ENCODE measurements around the gene PRSS23. TPM values are rescaled to one million over a fixed set of nuclear protein-coding genes. Genes with fewer than 3 reads are reported as not detected.
"Not testable (repeated sequence)": the region's sequence is repeated elsewhere in the genome, so short reads cannot be mapped to it uniquely, and the experiment has no call there.

PRSS23 gene
- total RNA-seq, 8 experiments from 2014 or later: 4.2 to 102 (median 12.3) TPM

- peaks cover 27 to 32% of the 10 kb centered on the region in 2 donors for H3K4me1 ChIP-seq (replicated peaks in 1 of 2)
- WGBS, 10 experiments: 25 to 100% (median 68%) methylated on average over 1 to 3 of the region's 3 CpGs; no CpG with 5 or more reads in 1 of the 10 experiments
- no peak overlapping the region for H3K27ac ChIP-seq
- no peak for ATAC-seq (replicated peaks in 6 of 8)
- in situ Hi-C loops (cut with MboI; ENCODE audit: low pct_unique_long_range_greater_than_20kb in 2 of 9, low sequenced_read_pairs in 9 of 9, unreplicated experiment in 9 of 9): loop anchor here in 7 of 9 experiments (10.0 to 25.0 kb wide), 6 partner anchors 145 to 945 kb away; partner anchors contain the start of genes ME3 (in 2 of the 7), CCDC81 (in 1 of the 7) and CCDC83 (in 1 of the 7)
- H3K4me3 ChIP-seq: no peak overlapping the region
Observed at GRCh38 chr11:86806903-86807302, 6.6 kb downstream of the PRSS23 start.

DNA sequence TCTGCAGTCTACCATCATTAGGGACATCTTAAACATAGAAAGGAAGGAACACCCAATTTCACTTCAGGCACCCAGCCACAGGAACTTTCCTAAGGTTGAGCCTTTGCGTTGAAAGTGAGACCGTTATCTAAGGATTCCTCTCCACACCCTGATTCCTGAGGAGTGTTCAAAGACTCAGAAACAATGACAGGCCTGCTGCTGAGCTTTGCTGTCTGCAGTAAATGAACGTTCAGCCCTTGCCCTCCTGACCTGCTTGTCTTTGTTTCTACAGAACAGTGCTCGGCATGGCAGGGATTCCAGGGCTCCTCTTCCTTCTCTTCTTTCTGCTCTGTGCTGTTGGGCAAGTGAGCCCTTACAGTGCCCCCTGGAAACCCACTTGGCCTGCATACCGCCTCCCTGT is 7.0 kb downstream of the PRSS23 start:
- ATAC-seq (replicated peaks in 6 of 8): peak in 5 of 8 experiments; percentile 32 to 74 (median 64)
- peaks cover 23 to 27% of the 10 kb centered on the region in 2 donors for H3K4me1 ChIP-seq (replicated peaks in 1 of 2)
- no peak overlapping the region for H3K4me3 ChIP-seq
- in situ Hi-C loops (cut with MboI; ENCODE audit: low pct_unique_long_range_greater_than_20kb in 2 of 9, low sequenced_read_pairs in 9 of 9, unreplicated experiment in 9 of 9): loop anchor here in 7 of 9 experiments (10.0 to 25.0 kb wide), 6 partner anchors 145 to 945 kb away; partner anchors contain the start of genes ME3 (in 2 of the 7), CCDC81 (in 1 of the 7) and CCDC83 (in 1 of the 7)
- 0 to 83% (median 20%) methylated on average over 1 to 5 of the region's 5 CpGs; no CpG with 5 or more reads in 4 of the 10 experiments for WGBS, 10 experiments
- no peak overlapping the region for H3K27ac ChIP-seq

- Histone ChIP-seq H3K4me3 (no peak overlapping the region), H3K27ac (no peak overlapping the region), H3K4me1 (replicated peaks in 1 of 2) (peaks cover 14 to 16% of the 10 kb centered on the region in 2 donors)
- in situ Hi-C loops (cut with MboI; ENCODE audit: low pct_unique_long_range_greater_than_20kb in 2 of 9, low sequenced_read_pairs in 9 of 9, unreplicated experiment in 9 of 9): loop anchor here in 7 of 9 experiments (10.0 to 25.0 kb wide), 6 partner anchors 147 to 947 kb away; partner anchors contain the start of genes ME3 (in 2 of the 7), CCDC81 (in 1 of the 7) and CCDC83 (in 1 of the 7)
- no peak for ATAC-seq (replicated peaks in 6 of 8)
Observed at GRCh38 chr11:86809561-86809960, 9.2 kb downstream of the PRSS23 start.

DNA sequence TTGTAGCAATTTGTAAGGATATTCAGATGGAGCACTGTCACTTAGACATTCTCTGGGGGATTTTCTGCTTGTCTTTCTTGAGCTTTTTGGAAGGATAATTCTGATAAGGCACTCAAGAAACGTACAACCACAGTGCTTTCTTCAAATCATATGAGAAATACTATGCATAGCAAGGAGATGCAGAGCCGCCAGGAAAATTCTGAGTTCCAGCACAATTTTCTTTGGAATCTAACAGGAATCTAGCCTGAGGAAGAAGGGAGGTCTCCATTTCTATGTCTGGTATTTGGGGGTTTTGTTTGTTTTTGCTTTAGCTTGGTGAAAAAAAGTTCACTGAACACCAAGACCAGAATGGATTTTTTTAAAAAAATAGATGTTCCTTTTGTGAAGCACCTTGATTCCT is 9.9 kb downstream of the PRSS23 start:
- no peak for ATAC-seq (replicated peaks in 6 of 8)
- H3K4me3 ChIP-seq: no peak overlapping the region
- H3K27ac ChIP-seq: no peak overlapping the region
- peaks cover 14 to 16% of the 10 kb centered on the region in 2 donors for H3K4me1 ChIP-seq (replicated peaks in 1 of 2)
- 45 to 100% (median 80%) methylated on average over 1 to 2 of the region's 2 CpGs; no CpG with 5 or more reads in 1 of the 10 experiments for WGBS, 10 experiments
- in situ Hi-C loops (cut with MboI; ENCODE audit: low pct_unique_long_range_greater_than_20kb in 2 of 9, low sequenced_read_pairs in 9 of 9, unreplicated experiment in 9 of 9): loop anchor here in 8 of 9 experiments (10.0 to 25.0 kb wide), 6 partner anchors 148 to 948 kb away; partner anchors contain the start of genes ME3 (in 2 of the 8), CCDC81 (in 1 of the 8) and CCDC83 (in 1 of the 8)

DNA sequence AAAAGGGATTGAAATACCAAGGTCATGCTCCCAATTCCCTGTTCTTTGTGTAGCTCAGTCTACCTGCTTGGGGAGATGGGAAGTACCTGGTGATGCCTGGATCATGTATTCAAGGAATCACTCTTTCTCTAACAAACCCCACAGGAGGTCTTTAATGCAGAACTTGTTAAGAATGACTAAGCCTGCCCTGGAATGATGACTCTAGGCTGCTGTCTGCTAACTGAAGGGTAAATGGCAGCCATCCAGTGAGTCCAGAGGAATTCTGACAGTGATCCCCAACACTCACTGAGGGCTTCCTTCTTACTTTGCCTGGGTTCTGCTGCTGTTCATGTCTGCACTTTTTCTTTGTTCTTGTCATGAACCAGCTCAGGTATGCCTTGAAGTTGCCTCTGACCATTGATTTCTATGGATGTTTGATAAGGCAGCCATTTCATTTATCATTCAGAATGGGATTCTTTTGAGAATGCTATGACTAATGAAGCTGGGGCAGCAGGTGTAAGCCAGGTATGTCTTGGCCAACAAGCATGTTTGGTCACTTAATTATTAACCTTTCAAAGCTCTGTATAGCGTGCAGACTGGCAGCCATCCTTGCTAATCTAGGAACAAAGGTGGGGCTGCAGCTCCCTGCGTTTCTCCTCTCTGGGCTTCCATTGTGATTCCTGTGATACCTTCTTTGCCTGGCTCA is 11.4 kb downstream of the PRSS23 start:
- in situ Hi-C loops (cut with MboI; ENCODE audit: low pct_unique_long_range_greater_than_20kb in 2 of 9, low sequenced_read_pairs in 9 of 9, unreplicated experiment in 9 of 9): loop anchor here in 8 of 9 experiments (10.0 to 25.0 kb wide), 6 partner anchors 149 to 949 kb away; partner anchors contain the start of genes ME3 (in 2 of the 8), CCDC81 (in 1 of the 8) and CCDC83 (in 1 of the 8)
- peak in 1 of 8 experiments; percentile 64 for ATAC-seq (replicated peaks in 6 of 8)

GRCh38 chr11:86812322-86812670 is 12.0 kb downstream of the PRSS23 start:
- Histone ChIP-seq H3K4me3 (no peak overlapping the region), H3K27ac (no peak overlapping the region), H3K4me1 (replicated peaks in 1 of 2) (peaks cover 5% of the 10 kb centered on the region in 2 donors)
- ATAC-seq (replicated peaks in 6 of 8): no peak
- 63 to 100% (median 91%) methylated on average over 2 to 6 of the region's 7 CpGs for WGBS, 10 experiments
- in situ Hi-C loops (cut with MboI; ENCODE audit: low pct_unique_long_range_greater_than_20kb in 2 of 9, low sequenced_read_pairs in 9 of 9, unreplicated experiment in 9 of 9): loop anchor here in 8 of 9 experiments (10.0 to 25.0 kb wide), 6 partner anchors 150 to 950 kb away; partner anchors contain the start of genes ME3 (in 2 of the 8), CCDC81 (in 1 of the 8) and CCDC83 (in 1 of the 8)

More for the DNA sequence above, 11.4 kb downstream of the PRSS23 start:
- Histone ChIP-seq H3K4me1 (replicated peaks in 1 of 2) (peaks cover 10% of the 10 kb centered on the region in 2 donors), H3K4me3 (no peak overlapping the region), H3K27ac (no peak overlapping the region)
- WGBS, 10 experiments: 60 to 100% (median 83%) methylated on average over 1 to 2 of the region's 2 CpGs; no CpG with 5 or more reads in 3 of the 10 experiments

GRCh38 chr11:86812981-86813380 is 12.6 kb downstream of the PRSS23 start:
- in situ Hi-C loops (cut with MboI; ENCODE audit: low pct_unique_long_range_greater_than_20kb in 2 of 9, low sequenced_read_pairs in 9 of 9, unreplicated experiment in 9 of 9): loop anchor here in 8 of 9 experiments (10.0 to 25.0 kb wide), 6 partner anchors 151 to 951 kb away; partner anchors contain the start of genes ME3 (in 2 of the 8), CCDC81 (in 1 of the 8) and CCDC83 (in 1 of the 8)
- WGBS, 10 experiments: 88 to 100% (median 100%) methylated on average over 1 of the region's 1 CpG; no CpG with 5 or more reads in 6 of the 10 experiments
- ATAC-seq (replicated peaks in 6 of 8): no peak

GRCh38 chr11:86814775-86815174 is 14.4 kb downstream of the PRSS23 start:
- no peak overlapping the region for H3K27ac ChIP-seq
- ATAC-seq (replicated peaks in 6 of 8): peak in 4 of 8 experiments; percentile 8 to 79 (median 47)
- no peak overlapping the region for H3K4me3 ChIP-seq
- 56 to 79% (median 58%) methylated on average over 1 to 3 of the region's 3 CpGs; no CpG with 5 or more reads in 5 of the 10 experiments for WGBS, 10 experiments
- no peaks in the 10 kb centered on the region for H3K4me1 ChIP-seq (replicated peaks in 1 of 2)
- in situ Hi-C loops (cut with MboI; ENCODE audit: low pct_unique_long_range_greater_than_20kb in 2 of 9, low sequenced_read_pairs in 9 of 9, unreplicated experiment in 9 of 9): loop anchor here in 8 of 9 experiments (10.0 to 25.0 kb wide), 6 partner anchors 152 to 952 kb away; partner anchors contain the start of genes ME3 (in 2 of the 8), CCDC81 (in 1 of the 8) and CCDC83 (in 1 of the 8)

More at GRCh38 chr11:86812981-86813380, 12.6 kb downstream of the PRSS23 start:
- Histone ChIP-seq H3K4me1 (replicated peaks in 1 of 2) (no peaks in the 10 kb centered on the region), H3K27ac (no peak overlapping the region), H3K4me3 (no peak overlapping the region)

DNA sequence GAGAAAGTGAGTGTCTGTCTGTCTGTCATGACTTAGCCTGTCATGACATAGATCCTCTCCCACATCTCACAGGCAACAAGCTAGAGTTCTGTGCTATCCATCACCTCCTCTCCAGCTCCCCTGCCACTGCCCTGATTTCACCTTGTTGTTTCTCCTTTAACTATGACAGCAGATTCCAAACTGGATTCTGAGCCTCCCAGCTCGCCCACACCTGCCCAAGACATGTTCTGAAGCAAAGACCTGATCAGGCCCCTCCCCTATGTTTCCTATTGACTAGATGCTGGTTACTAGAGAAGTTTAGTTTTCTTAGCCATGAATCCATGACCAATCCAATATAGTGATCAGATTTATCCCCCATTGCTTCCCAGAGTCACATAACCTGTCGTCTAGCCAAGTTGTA is 15.4 kb downstream of the PRSS23 start:
- in situ Hi-C loops (cut with MboI; ENCODE audit: low pct_unique_long_range_greater_than_20kb in 2 of 9, low sequenced_read_pairs in 9 of 9, unreplicated experiment in 9 of 9): loop anchor here in 8 of 9 experiments (10.0 to 25.0 kb wide), 6 partner anchors 153 to 953 kb away; partner anchors contain the start of genes ME3 (in 2 of the 8), CCDC81 (in 1 of the 8) and CCDC83 (in 1 of the 8)
- no peak overlapping the region for H3K27ac ChIP-seq
- no peak overlapping the region for H3K4me3 ChIP-seq
- WGBS, 10 experiments: 73 to 90% methylated on average over 2 of the region's 2 CpGs; no CpG with 5 or more reads in 8 of the 10 experiments
- ATAC-seq (replicated peaks in 6 of 8): no peak
- H3K4me1 ChIP-seq (replicated peaks in 1 of 2): no peaks in the 10 kb centered on the region

DNA sequence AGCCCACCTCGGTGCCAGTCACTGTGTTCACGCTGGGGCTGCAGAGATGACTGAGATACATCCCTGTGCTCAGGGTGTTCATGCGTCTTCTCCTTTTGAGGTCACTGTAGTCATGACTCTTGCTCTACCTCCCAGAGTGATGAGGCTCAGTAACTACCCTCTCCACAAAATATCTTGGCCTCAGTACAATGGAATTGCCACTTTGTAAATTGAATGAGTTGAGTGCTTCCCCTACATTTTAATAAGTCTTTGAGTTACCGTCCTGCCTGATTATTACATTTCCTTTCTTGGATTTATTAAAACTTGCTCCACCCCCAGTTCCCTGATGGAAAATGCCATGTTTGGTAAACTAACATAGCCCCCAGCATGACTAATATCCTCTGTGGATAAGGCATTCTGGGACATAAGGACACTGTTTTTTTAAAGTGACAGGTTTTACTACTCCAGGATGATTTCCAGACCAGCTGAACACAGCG is 15.9 kb downstream of the PRSS23 start:
- peak in 2 of 8 experiments; percentile 22 to 25 for ATAC-seq (replicated peaks in 6 of 8)
- WGBS, 10 experiments: 0 to 100% (median 85%) methylated on average over 1 to 4 of the region's 5 CpGs
- H3K4me3 ChIP-seq: no peak overlapping the region
- no peak overlapping the region for H3K27ac ChIP-seq
- H3K4me1 ChIP-seq (replicated peaks in 1 of 2): no peaks in the 10 kb centered on the region
- in situ Hi-C loops (cut with MboI; ENCODE audit: low pct_unique_long_range_greater_than_20kb in 2 of 9, low sequenced_read_pairs in 9 of 9, unreplicated experiment in 9 of 9): loop anchor here in 8 of 9 experiments (10.0 to 25.0 kb wide), 6 partner anchors 154 to 954 kb away; partner anchors contain the start of genes ME3 (in 2 of the 8), CCDC81 (in 1 of the 8) and CCDC83 (in 1 of the 8)

- peak in 7 of 8 experiments; percentile 44 to 77 (median 55) for ATAC-seq (replicated peaks in 6 of 8)
- no peak overlapping the region for H3K4me3 ChIP-seq
- H3K4me1 ChIP-seq (replicated peaks in 1 of 2): no peaks in the 10 kb centered on the region
- no peak overlapping the region for H3K27ac ChIP-seq
- in situ Hi-C loops (cut with MboI; ENCODE audit: low pct_unique_long_range_greater_than_20kb in 2 of 9, low sequenced_read_pairs in 9 of 9, unreplicated experiment in 9 of 9): loop anchor here in 8 of 9 experiments (10.0 to 25.0 kb wide), 6 partner anchors 156 to 956 kb away; partner anchors contain the start of genes ME3 (in 2 of the 8), CCDC81 (in 1 of the 8) and CCDC83 (in 1 of the 8)
- whole genome bisulfite sequencing, 10 experiments: 0 to 18% (median 3%) methylated on average over 5 to 8 of the region's 9 CpGs
Observed at GRCh38 chr11:86818462-86819192, 18.3 kb downstream of the PRSS23 start.

GRCh38 chr11:86824139-86824538 is 23.8 kb downstream of the PRSS23 start:
- 77 to 100% (median 100%) methylated on average over 1 to 3 of the region's 3 CpGs; no CpG with 5 or more reads in 2 of the 10 experiments for WGBS, 10 experiments
- H3K4me3 ChIP-seq; ATAC-seq (replicated peaks in 6 of 8); H3K27ac ChIP-seq; H3K4me1 ChIP-seq (replicated peaks in 1 of 2): not testable (repeated sequence)
- in situ Hi-C loops (cut with MboI; ENCODE audit: low pct_unique_long_range_greater_than_20kb in 2 of 9, low sequenced_read_pairs in 9 of 9, unreplicated experiment in 9 of 9): loop anchor here in 6 of 9 experiments (25.0 kb wide), 5 partner anchors 162 to 962 kb away; partner anchors contain the start of genes ME3 (in 2 of the 6), CCDC81 (in 1 of the 6) and CCDC83 (in 1 of the 6)

Measured in motor neuron (in vitro differentiated cells).